GM12892 (cell line): ENCODE data around the gene DNAJA3.

Experiments
- POLR2A ChIP-seq: IDR thresholded peaks from 2 replicates; pipeline ENCODE4 v1.6.1; 2011; ENCODE audit warnings: low read depth, low read length, control low read depth
- POLR2AphosphoS5 ChIP-seq: IDR thresholded peaks from 2 replicates; pipeline ENCODE4 v1.6.1; 2011; ENCODE audit warnings: low read depth, low read length, control low read depth

- TF ChIP-seq POLR2A (0 out of 2 replicates have a peak, but pooled peaks have one; percentile 19), POLR2AphosphoS5 (no peak)
Observed at GRCh38 chr16:4415538-4416199, 10.0 kb upstream of the DNAJA3 start.
